GM21786 (cell line): ENCODE measurements around the gene ANKDD1B.
"Not testable (repeated sequence)": the region's sequence is repeated elsewhere in the genome, so short reads cannot be mapped to it uniquely, and the experiment has no call there.

ENCODE experiments used
- ATAC-seq: cut with Tn5 transposase; IDR thresholded peaks from one replicate; pipeline ENCODE4 v1.9.1; 2021; ENCODE audit not compliant: unreplicated experiment

Gene ANKDD1B

DNA sequence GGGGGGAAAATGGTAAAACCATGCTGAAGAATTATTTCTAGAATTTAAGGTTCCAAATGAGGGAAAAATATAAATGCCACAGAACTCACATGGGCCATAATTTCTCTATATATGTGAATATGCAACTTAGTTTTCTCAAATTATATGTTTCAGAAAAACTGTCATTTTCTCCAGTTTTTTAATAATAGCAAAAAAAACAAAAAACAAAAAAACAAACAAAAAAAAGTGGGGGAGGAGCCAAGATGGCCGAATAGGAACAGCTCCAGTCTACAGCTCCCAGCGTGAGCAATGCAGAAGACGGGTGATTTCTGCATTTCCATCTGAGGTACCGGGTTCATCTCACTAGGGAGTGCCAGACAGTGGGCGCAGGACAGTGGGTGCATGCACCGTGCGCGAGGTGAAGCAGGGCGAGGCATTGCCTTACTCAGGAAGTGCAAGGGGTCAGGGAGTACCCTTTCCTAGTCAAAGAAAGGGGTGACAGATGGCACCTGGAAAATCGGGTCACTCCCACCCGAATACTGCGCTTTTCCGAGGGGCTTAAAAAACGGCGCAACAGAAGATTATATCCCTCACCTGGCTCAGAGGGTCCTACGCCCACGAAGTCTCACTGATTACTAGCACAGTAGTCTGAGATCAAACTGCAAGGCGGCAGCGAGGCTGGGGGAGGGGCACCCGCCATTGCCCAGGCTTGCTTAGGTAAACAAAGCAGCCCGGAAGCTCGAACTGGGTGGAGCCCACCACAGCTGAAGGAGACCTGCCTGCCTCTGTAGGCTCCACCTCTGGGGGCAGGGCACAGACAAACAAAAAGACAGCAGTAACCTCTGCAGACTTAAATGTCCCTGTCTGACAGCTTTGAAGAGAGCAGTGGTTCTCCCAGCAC is 84.5 kb downstream of the ANKDD1B start:
- ATAC-seq, result not testable (repeated sequence)

DNA sequence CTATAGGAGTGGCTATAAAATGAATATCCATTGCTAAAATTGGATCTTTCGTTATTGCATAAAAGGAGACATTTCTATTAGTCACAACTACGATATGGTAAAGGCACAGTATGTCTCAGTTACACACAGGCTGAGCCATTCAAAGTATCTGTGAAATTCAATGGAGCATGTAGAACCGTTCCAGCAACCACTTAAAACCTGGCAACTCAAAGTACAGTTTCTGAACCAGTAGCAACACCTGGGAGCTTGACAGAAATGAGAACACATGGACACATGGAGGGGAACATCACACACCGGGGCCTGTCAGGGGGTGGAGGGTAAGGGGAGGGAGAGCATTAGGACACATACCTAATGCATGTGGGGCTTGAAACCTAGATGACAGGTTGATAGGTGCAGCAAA is 90.6 kb downstream of the ANKDD1B start:
- no peak for ATAC-seq

DNA sequence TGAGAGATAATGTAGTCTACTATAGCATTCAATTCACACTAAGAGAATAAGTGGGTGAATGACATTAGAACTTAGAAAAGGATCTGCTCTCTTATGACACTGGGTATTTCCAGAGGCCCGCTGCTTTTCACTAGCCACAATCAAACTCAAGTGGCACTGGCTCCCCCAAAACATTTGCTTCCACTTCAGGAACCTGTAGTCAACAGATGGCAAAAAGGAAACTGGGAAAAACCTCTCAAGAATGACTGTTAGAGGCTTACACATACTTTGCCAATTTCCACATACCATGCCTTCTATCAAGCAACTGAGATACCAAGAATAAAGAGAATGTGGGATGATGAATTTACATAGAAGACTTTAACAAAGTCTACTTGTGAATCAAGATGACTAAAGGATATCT is 94.8 kb downstream of the ANKDD1B start:
- ATAC-seq, result no peak

- ATAC-seq, result no peak
Observed at GRCh38 chr5:75706775-75707174, 95.5 kb downstream of the ANKDD1B start.

GRCh38 chr5:75707911-75708509 is 96.8 kb downstream of the ANKDD1B start:
- ATAC-seq, result no peak

DNA sequence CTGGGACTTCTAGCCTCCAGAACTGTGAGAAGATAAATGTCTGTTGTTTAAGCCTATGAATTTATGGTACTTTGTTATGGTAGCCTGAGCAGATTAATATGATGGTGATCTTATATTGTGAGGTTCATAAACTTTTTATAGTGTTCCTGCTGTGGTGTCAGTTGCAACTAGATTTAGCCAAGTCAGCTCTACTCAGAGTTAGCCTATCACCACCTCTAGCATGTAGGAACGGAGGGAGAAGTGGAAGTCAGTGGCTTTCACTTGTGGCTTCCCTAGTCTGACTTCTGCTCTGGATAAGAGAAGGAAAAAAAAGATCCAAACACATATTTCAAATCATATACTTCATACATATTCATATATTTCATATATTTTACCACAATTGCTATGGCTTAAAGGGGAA is 99.4 kb downstream of the ANKDD1B start:
- ATAC-seq, result no peak

DNA sequence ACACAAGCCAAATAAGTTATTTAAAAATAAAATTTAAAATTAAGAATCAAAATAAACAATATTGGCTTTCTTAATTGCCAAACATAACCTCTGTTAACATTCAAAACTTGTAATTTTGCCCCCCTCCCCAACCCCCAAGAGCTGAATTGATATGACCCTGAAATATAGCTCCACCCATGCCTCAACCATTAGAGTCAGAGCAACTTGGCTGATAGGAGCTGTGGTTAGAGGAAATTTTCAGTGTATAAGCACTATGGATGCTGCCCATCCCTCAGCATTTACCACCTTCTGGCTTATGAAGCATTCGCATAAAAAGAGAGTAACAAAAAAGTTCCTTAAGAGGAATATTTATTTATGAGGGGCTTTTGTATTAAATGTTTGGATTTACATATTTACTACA is 99.9 kb downstream of the ANKDD1B start:
- ATAC-seq, result no peak

- ATAC-seq, result no peak
Observed at GRCh38 chr5:75712091-75712490, 100.8 kb downstream of the ANKDD1B start.

DNA sequence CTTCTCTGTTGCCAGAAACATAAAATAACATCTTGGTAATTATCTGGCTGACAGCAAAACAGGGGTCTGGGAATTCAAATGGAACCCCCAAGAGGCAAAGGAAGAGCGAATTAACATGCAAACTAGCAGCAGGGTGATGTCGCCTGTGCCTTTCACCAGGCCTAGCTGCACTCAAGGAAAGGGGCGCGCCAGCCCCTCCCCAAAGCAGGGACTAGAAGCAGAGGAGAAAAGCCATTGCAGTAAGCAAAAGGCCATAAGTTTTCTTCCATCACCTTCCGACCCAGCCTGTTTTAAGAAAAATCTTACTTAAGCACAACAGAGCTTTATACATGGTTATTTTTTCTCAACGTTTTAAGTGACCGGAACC is 105.4 kb downstream of the ANKDD1B start:
- ATAC-seq, result peak; percentile 3

GRCh38 chr5:75717082-75717922 is 106.0 kb downstream of the ANKDD1B start, which contains the start of gene POC5:
Gene POC5, minus strand, starts transcription at chr5:75717437. Its CDS starts 4,500 bp downstream, at chr5:75712937.
- ATAC-seq, result peak; percentile 89

- ATAC-seq, result no peak
Observed at GRCh38 chr5:75720882-75721281, 109.6 kb downstream of the ANKDD1B start.
